ENCODE data around the gene CEP112.

Gene CEP112

DNA sequence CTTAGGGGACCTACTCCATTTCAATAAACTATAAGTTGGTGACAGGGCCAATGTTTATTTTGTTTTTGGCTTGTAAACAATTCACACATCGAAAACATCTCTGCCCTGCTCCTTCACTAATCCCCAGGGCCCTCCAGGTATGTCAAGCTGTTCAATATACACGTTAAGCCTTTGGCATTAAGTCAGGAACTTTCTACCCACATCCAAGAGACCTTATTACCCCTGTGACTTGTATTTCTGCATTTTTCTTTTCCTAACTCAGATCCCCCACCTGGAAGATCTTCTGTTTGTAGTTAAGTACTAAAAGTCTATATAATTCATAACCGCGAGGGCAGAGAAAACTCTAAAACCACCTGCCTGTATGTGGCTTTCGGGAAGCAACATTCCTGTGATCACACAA is 523.7 kb downstream of the CEP112 start:
- no peak for DNase-seq
- TF ChIP-seq GATA1 (IDR thresholded peaks at IDR 0.05; ENCODE audit: low read depth, low read length) (no peak), POLR2A (IDR thresholded peaks at IDR 0.05; ENCODE audit: low read length) (no peak)

DNA sequence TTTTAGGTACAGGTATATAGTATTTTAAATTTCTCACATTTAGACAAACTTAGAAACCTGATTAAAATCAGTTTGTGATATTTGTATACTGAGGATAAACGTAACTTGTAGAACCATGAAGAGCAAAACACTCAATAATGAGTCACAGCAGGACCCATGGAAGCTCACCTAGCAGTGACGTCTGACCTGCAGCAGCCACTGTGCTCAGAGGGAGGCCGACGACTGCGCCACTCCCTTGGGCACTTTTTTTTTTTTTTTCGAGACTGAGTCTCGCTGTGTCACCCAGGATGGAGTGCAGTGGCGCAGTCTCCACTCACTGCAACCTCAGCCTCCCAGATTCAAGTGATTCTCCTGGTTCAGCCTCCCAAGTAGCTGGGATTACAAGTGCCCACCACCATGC is 524.3 kb downstream of the CEP112 start:
- no peak for TF ChIP-seq POLR2A (IDR thresholded peaks at IDR 0.05; ENCODE audit: low read length)
- TF ChIP-seq GATA1 (IDR thresholded peaks at IDR 0.05; ENCODE audit: low read depth, low read length): no peak
- no peak for DNase-seq

DNA sequence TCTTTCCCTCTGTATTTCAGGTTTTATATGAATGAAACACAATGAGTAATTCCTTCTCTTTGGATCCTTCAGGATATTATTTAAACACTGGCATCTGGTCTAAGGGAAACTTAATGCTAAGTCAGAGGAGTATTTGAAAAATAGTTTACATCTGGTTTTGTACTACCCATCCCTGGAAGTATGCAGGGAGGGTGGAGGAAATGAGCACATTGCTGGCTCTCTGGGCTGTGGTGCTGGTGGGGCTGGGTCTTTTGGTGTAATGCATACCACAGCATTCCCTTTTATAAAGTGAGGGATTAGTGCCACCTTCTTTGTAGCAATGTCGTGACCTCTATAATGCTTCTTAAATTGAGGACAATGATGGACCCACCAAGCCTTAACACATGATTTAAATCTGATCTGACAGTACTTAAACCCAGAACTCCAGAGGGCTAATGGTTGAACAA is 525.0 kb downstream of the CEP112 start:
- no peak for DNase-seq
- TF ChIP-seq GATA1 (IDR thresholded peaks at IDR 0.05; ENCODE audit: low read depth, low read length) (no peak), POLR2A (IDR thresholded peaks at IDR 0.05; ENCODE audit: low read length) (no peak)

DNA sequence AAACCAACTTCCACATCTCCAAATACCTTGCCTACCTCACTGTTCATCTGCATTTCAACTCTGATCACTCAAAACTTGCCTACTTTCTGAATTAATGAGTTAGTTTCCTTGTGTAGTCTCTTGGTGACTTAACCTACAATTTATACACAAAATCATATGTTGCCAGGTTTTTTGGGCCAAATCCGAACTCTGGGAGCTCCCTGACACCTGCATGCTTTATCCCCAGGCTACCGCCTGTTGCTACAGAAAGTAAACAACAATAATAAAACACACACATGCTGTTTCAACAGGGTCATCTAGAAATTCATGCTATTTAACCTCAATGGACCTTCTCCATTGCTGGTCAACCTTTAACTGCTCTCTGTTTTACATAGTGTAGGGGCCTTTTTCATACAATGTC is 526.0 kb downstream of the CEP112 start:
- TF ChIP-seq POLR2A (IDR thresholded peaks at IDR 0.05; ENCODE audit: low read length) (no peak), GATA1 (IDR thresholded peaks at IDR 0.05; ENCODE audit: low read depth, low read length) (no peak)
- DNase-seq: no peak

DNA sequence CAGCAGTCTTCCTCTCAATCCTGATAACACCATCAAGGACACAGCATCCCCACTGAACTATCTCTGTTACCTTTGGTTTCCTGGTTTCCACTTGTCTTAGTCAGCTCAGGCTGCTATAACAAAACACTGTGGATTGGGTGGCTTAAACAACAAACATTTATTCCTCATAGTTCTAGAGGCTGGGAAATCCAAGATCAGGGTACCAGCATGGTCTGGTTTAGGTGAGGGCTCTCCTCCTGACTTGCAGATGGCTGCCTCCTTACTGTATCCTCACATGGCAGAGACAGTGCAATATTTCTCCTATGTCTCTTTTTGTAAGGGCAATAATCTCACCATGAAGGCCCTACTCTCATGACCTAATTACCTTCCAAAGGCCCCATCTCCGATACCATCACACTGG is 527.2 kb downstream of the CEP112 start:
- DNase-seq: no peak
- TF ChIP-seq POLR2A (IDR thresholded peaks at IDR 0.05; ENCODE audit: low read length) (no peak), GATA1 (IDR thresholded peaks at IDR 0.05; ENCODE audit: low read depth, low read length) (no peak)

DNA sequence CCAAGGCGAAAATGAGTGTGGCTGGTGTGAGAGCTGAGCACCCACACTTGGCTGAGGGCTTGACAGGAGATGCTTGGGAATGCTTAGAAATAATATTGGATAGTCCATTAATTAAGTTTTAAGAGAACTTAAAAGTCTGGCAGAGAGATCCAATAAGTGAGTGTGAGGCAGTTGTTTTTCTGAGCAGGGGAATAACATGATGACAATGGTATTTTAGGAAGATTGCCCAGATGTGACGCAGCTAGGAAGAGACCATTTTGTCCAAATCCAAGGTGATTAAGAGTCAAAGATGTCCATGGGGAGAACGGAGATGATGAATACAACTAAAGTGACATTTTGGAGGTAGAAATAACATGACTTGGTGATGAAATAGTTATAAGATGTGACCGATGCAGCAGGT is 527.7 kb downstream of the CEP112 start:
- DNase-seq: no peak
- TF ChIP-seq POLR2A (IDR thresholded peaks at IDR 0.05; ENCODE audit: low read length) (no peak), GATA1 (IDR thresholded peaks at IDR 0.05; ENCODE audit: low read depth, low read length) (no peak)

DNA sequence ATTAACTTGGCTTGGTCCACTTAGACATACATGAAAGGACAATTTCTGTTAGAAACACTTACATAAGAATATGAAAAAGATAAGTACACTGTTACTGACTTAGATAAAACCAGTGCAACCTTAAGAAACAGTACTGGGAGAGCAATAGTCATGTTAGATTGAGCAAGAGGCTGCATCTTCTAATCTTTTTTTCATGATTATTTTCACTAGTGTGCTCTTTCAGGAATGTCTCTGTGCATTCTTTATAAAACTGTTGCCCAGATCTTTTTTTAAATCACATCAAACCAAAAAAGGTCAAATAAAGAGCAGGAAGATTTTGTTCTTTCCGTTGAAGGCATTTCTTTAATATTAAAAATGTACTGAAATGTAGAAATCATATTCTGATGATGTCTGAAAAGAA is 529.7 kb downstream of the CEP112 start:
- TF ChIP-seq POLR2A (IDR thresholded peaks at IDR 0.05; ENCODE audit: low read length) (no peak), GATA1 (IDR thresholded peaks at IDR 0.05; ENCODE audit: low read depth, low read length) (no peak)
- DNase-seq: no peak

DNA sequence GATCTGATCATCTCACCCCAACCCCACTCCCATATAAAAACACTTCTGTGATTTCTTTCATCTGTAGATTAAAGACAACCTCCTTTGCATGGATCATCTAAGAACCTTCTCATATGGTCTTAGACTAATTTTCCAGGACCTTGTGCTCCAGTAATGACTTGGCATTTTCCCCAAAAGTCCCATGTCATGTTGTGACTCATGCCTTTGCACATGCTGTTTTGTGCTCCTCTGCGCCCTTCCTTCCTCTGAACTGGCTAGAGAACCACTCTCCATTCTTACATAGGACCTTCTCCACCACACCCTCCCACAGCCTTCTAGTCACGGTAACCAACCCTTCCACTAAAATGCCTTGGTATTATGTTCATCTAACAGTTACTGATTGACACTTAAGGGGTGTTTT is 531.0 kb downstream of the CEP112 start:
- peak in 1 of 2 experiments; percentile 25 for DNase-seq
- no peak for TF ChIP-seq POLR2A (IDR thresholded peaks at IDR 0.05; ENCODE audit: low read length)
- no peak for TF ChIP-seq GATA1 (IDR thresholded peaks at IDR 0.05; ENCODE audit: low read depth, low read length)

DNA sequence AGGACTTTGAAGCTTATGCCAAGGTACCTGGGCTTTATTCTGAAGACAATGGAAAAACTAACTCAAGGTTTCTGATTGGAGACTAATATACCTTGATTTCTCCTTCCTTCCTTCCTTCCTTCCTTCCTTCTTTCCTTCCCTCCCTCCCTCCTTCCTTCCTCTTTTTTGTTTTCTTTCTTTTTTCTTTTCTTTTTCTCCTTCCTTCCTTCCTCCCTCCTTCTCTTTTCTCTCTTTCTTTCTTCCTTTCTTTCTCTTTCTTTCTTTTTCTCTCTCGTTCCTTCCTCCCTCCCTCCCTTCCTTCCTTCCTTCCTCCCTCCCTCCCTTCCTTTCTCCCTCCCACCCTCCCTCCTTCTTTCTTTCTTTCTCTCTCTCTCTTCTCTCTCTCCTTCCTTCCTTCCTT is 531.9 kb downstream of the CEP112 start:
- no peak for TF ChIP-seq POLR2A (IDR thresholded peaks at IDR 0.05; ENCODE audit: low read length)
- TF ChIP-seq GATA1 (IDR thresholded peaks at IDR 0.05; ENCODE audit: low read depth, low read length): no peak
- no peak for DNase-seq

DNA sequence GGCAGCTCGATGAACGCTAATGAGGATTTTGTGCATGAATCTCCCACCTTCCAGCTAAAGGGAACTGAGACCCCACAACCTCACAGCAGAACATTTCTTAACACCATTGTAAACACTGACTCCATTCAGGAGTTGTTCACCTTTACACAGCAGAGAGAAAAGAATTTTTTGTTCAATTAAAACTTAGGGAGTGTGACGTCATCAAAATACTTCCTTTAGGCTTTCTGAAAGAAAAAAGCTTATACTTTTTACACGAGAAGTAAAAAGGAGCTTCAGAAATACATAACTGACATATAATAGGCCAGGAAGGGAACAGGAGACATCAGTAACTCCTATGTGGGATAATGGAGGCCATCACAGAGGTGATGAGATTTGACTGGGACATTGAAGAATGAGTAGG is 532.4 kb downstream of the CEP112 start:
- no peak for TF ChIP-seq POLR2A (IDR thresholded peaks at IDR 0.05; ENCODE audit: low read length)
- TF ChIP-seq GATA1 (IDR thresholded peaks at IDR 0.05; ENCODE audit: low read depth, low read length): no peak
- DNase-seq: no peak

DNA sequence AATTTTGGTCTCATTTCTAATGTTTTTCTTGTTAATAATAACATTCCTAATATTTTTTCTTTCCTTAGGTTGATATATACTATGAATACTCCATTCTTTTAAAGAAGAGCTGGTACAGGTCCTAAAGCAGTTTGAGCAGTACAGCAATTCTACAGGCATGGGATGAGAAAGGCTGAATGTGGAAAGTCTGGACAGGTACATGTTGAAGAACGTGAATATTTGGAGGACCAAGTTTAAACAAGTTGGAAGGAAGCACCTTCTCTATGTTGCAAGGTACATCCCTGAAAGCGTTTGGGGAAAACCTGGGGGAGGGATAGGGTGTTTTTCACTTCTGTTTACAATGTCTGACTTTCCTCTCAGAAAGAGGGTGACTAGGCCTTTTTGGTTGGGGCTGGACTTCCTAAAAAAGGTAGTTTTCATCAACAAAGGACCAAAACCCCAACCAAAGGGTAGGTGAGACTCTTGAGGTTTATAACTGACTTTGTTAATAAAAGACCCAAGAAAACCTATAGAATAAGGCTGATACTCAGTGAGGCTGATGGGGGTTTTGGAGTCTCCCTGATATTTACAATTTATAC is 534.6 kb downstream of the CEP112 start:
- TF ChIP-seq POLR2A (IDR thresholded peaks at IDR 0.05; ENCODE audit: low read length) (no peak), GATA1 (IDR thresholded peaks at IDR 0.05; ENCODE audit: low read depth, low read length) (no peak)

DNA sequence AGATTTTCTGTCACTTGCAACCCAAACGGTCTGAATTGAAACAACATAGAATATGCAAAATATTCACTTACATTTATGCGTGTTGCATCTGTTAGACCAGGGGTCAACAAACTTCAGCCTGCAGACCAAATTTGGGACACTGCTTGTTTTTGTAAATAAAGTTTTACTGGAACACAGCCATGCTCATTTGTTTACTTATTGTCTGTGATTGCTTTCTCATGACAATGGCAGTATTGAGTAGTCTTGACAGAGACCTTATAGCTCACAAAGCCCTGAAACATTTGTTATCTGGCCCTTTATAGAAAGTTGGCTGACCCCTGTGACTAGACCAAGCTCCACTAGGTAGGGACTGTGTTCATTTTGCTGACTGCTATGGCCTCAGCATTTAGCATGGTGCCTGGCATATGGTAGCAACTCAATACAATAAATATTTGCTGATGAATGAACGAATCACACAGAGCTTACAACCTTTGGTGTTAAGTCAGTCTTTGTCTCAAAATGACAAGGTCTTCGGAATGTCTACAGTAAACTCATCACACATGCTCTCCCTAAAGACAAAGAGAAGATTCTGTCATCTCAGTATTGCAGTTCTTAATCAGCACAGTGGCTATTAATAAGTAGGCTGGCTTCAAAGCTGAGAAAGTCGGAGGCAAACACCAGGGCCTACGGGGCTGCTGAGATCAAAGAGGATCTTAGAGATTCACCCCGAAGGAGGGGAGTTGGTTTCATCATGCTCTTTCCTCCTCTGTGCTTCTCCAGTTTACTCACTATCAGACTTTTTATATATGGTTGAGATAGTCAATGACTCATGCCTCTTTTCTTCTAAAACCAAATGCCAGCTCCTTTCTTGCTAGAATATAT is 535.3 kb downstream of the CEP112 start:
- no peak for DNase-seq
- no peak for TF ChIP-seq POLR2A (IDR thresholded peaks at IDR 0.05; ENCODE audit: low read length)
- TF ChIP-seq GATA1 (IDR thresholded peaks at IDR 0.05; ENCODE audit: low read depth, low read length): no peak

More for the DNA sequence above, 534.6 kb downstream of the CEP112 start:
- no peak for DNase-seq

DNA sequence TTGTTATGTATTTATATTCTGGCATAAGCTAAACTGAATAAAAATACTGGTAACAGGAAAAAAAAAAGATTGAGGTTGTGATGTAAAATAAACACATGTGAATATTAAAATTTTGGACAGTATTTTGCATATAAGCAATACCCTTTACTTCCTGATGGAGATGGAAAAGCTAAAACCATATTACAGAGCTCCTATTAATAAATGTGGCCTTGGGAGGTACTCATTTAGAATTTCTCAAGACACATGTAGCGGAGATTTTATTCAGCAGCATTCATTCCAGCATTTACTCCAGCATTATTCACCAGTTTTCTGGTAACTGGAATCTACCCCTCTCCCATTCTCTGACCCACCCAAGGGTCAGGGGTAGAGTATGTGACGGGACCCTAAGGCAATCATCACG is 536.2 kb downstream of the CEP112 start:
- TF ChIP-seq POLR2A (IDR thresholded peaks at IDR 0.05; ENCODE audit: low read length): no peak
- TF ChIP-seq GATA1 (IDR thresholded peaks at IDR 0.05; ENCODE audit: low read depth, low read length): no peak
- DNase-seq: no peak

DNA sequence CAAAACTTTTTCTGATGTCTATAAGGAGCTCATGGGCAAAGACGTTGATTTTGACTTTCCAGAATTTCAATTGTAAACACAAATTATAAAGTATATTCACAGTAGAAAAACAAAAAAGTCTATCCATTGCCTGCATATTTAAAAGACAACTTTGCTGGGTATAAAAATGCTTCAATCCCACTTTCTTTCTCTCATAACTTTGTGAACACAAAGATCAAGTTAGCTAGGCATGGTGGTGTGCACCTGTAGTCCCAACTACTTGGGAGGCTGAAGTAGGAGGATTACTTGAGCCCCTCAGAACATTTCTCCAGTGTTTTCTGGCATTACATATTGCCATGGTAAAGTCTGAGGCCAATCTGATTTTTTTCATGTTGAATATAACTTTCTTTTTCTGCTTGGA is 547.4 kb downstream of the CEP112 start:
- no peak for DNase-seq
- no peak for TF ChIP-seq POLR2A (IDR thresholded peaks at IDR 0.05; ENCODE audit: low read length)
- no peak for TF ChIP-seq GATA1 (IDR thresholded peaks at IDR 0.05; ENCODE audit: low read depth, low read length)

All from erythroblast (primary cell).